Upper lobe of left lung (tissue), 6 donors: ENCODE results near the gene KCNA2. TPM values are rescaled to one million over a fixed set of nuclear protein-coding genes. Genes with fewer than 3 reads are reported as not detected.
A peak's percentile ranks its signal among the peaks of the same experiment; 100 is the strongest.

Experiments
- ATAC-seq, 2 donors: fragments of 200-7000 bp; cut with Tn5 transposase; one replicate each; pipeline ENCODE4 v1.9.1; 2022; ENCODE audit warnings: mild to moderate bottlenecking in 2 of 2, moderate library complexity in 2 of 2; ENCODE audit not compliant: low FRiP score in 2 of 2
- DNase-seq, 2 donors: peaks; one replicate each; pipeline ENCODE4 v3.0.0-alpha.2; 2019 to 2020
- H3K27ac ChIP-seq, 4 donors: fragments of 200-600 bp; sonication (generic); one replicate each; pipeline ENCODE4 v1.5.1; 2016 to 2019
- H3K27me3 ChIP-seq, 4 donors: fragments of 200-600 bp; sonication (generic); one replicate each; pipeline ENCODE4 v1.5.1; 2017 to 2019
- H3K36me3 ChIP-seq, 4 donors: fragments of 200-600 bp; sonication (generic); one replicate each; pipeline ENCODE4 v1.5.1; 2016 to 2019
- H3K4me1 ChIP-seq, 4 donors: fragments of 200-600 bp; sonication (generic); one replicate each; pipeline ENCODE4 v1.5.1; 2018 to 2019
- H3K4me3 ChIP-seq, 4 donors: fragments of 200-600 bp; sonication (generic); one replicate each; pipeline ENCODE4 v1.5.1; 2017 to 2019; ENCODE audit warnings: mild to moderate bottlenecking in 2 of 4, moderate library complexity in 1 of 4
- H3K9me3 ChIP-seq, 4 donors: fragments of 200-600 bp; sonication (generic); one replicate each; pipeline ENCODE4 v1.5.1; 2018 to 2019
- EP300 ChIP-seq, 4 donors: sonication (generic); formaldehyde crosslinking; IDR thresholded peaks; one replicate each; pipeline ENCODE4 v1.5.1; 2017; ENCODE audit warnings: antibody characterized with exemption in 4 of 4, control low read depth in 2 of 4
- POLR2A ChIP-seq, 4 donors: fragments of 450-650 bp; IDR thresholded peaks; one replicate each; pipeline ENCODE4 v1.5.1; 2016 to 2017; ENCODE audit warnings: antibody characterized with exemption in 4 of 4, mild to moderate bottlenecking in 2 of 4
- POLR2AphosphoS5 ChIP-seq, 2 donors: sonication (generic); formaldehyde crosslinking; IDR thresholded peaks; one replicate each; pipeline ENCODE4 v1.5.1; 2017; ENCODE audit warnings: antibody characterized with exemption in 2 of 2
- WGBS, 2 donors: methylation state at CpG; one replicate each; pipeline ENCODE4 v1.1.5; 2017 to 2018; 5-methylcytosine and 5-hydroxymethylcytosine counted together
- total RNA-seq, 6 donors: library from RNA; depleted of rRNA in 4 of 6; stranded (reverse); fragments of >200 nt in 4 of 6; gene quantifications; one replicate each; pipeline versions ENCODE4 v1.1.0 to v1.2.1, GENCODE V29; 2016 to 2021
- TF ChIP-seq, protein P1 (sequence below), 6 experiments: fragments of 450-650 bp in 4 of 6; fragments of 200-600 bp in 2 of 6; sonication (generic) in 2 of 6; IDR thresholded peaks; one replicate each; pipeline ENCODE4 v1.5.1; 2016 to 2019; ENCODE audit warnings: antibody characterized with exemption in 6 of 6
- donor health status: DM: no; HTN: no; CAD: no; lungs with moderate emphysema.
- donor health status: DM: no; HTN: yes; CAD: no; lungs with severe emphysema.

KCNA2 gene
- total RNA-seq, 6 donors from 2014 or later, result under 0.01 to 0.77 (median 0.23) TPM

DNA sequence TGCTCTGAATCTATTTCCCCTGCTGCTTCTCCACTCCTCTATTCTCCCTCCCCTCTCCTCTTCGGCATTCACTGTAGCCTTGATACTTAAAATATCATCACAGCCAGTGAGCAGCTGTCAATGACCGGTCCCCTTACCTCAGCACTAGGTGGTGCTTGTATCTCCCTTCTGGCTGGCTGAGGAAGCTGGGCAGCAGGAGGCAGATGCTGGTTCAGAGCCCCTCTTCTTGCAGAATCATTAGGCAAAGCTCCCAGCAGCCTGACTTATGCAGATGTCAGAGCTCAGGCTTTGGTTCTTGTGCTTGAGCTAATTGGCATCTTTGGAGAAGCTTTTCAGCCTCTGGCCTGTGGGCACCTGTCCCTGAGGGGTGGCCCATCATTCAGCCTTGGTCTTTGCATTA lies 31.9 kb upstream of the KCNA2 start:
- Histone ChIP-seq H3K9me3 (no peaks in the 10 kb centered on the region), H3K36me3 (no peaks in the 10 kb centered on the region), H3K4me1 (peaks cover 8 to 22% (median 18%) of the 10 kb centered on the region in 4 donors), H3K4me3 (no peak overlapping the region), H3K27me3 (no peaks in the 10 kb centered on the region), H3K27ac (peak overlapping the region in 1 of 4 donors; percentile 7)
- ATAC-seq (no peak), DNase-seq (no peak)
- WGBS, 2 donors, result 70 to 90% methylated on average over 2 of the region's 2 CpGs
- TF ChIP-seq EP300 (IDR thresholded peaks at IDR 0.05), result no peak
- TF ChIP-seq POLR2AphosphoS5 (IDR thresholded peaks at IDR 0.05), result no peak
- TF ChIP-seq, protein P1, sequence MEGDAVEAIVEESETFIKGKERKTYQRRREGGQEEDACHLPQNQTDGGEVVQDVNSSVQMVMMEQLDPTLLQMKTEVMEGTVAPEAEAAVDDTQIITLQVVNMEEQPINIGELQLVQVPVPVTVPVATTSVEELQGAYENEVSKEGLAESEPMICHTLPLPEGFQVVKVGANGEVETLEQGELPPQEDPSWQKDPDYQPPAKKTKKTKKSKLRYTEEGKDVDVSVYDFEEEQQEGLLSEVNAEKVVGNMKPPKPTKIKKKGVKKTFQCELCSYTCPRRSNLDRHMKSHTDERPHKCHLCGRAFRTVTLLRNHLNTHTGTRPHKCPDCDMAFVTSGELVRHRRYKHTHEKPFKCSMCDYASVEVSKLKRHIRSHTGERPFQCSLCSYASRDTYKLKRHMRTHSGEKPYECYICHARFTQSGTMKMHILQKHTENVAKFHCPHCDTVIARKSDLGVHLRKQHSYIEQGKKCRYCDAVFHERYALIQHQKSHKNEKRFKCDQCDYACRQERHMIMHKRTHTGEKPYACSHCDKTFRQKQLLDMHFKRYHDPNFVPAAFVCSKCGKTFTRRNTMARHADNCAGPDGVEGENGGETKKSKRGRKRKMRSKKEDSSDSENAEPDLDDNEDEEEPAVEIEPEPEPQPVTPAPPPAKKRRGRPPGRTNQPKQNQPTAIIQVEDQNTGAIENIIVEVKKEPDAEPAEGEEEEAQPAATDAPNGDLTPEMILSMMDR (IDR thresholded peaks at IDR 0.05), result no peak
- TF ChIP-seq POLR2A (IDR thresholded peaks at IDR 0.05), result no peak

DNA sequence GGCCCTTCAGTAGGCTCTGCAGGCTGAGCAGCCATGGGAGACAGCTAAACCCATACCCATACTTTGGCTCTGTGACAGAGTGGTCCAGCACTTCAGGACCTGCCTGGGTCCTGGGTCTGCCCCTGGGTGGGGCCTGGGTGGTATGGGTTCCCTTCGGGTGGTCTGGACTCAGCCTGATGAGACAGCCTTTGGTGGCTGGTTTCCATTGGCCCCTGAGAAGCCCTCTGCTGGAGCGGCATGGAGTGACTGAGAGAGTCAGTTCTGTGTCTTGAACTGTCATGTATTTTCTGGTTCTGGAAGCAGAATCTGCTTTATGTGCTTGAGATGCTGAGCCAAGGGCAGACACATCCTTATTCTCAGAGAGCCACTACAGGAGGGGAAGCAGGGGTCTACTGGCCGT lies 31.3 kb upstream of the KCNA2 start:
- peaks cover 8 to 22% (median 18%) of the 10 kb centered on the region in 4 donors for H3K4me1 ChIP-seq
- H3K4me3 ChIP-seq, result no peak overlapping the region
- no peaks in the 10 kb centered on the region for H3K9me3 ChIP-seq
- TF ChIP-seq, protein P1 (IDR thresholded peaks at IDR 0.05), result no peak
- TF ChIP-seq POLR2AphosphoS5 (IDR thresholded peaks at IDR 0.05), result no peak
- no peak for TF ChIP-seq EP300 (IDR thresholded peaks at IDR 0.05)
- no peak for TF ChIP-seq POLR2A (IDR thresholded peaks at IDR 0.05)
- no peak for DNase-seq
- H3K27me3 ChIP-seq, result no peaks in the 10 kb centered on the region
- no peaks in the 10 kb centered on the region for H3K36me3 ChIP-seq
- WGBS, 2 donors, result 75 to 83% methylated on average over 1 to 3 of the region's 3 CpGs
- H3K27ac ChIP-seq, result no peak overlapping the region
- no peak for ATAC-seq

DNA sequence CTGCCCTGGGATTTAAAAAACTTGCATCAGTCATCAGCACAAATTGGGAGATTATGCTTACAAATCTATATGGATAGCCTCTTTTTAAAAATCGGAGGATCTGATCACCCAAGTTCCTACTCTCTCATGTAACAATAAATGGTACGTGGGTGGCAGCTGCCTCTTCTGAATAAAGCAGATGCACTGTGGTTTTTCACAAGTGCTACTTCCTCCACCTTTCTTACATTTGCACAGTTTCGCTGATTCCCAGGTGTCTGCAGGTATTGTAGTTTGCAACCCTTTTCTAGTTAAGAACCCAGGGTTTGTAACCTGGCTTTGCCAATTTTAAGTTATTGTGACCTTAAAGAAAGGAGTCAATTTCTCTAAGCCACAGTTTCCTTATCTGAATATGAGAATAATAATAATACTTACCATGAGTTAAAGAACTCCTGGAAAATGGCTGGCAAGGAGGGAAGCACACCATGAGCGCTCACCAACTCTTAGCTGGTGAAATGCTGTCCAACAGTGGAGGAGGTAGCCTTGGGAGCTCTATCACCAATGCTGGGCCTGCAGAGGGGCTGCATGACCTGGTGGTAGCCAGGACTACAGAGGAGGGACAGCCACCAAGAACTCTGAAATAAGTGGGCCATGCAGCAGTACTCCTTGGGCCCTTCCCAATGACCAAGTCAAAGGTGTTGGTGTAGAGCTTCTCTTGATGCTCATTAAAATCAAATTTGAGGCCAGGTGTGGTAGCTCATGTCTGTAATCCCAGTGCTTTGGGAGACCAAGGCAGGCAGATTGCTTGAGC lies 30.2 kb upstream of the KCNA2 start:
- no peak for TF ChIP-seq POLR2AphosphoS5 (IDR thresholded peaks at IDR 0.05)
- H3K9me3 ChIP-seq, result no peaks in the 10 kb centered on the region
- no peak overlapping the region for H3K27ac ChIP-seq
- ATAC-seq, result no peak
- H3K4me3 ChIP-seq, result no peak overlapping the region
- peaks cover 8 to 22% (median 18%) of the 10 kb centered on the region in 4 donors for H3K4me1 ChIP-seq
- no peaks in the 10 kb centered on the region for H3K36me3 ChIP-seq
- no peaks in the 10 kb centered on the region for H3K27me3 ChIP-seq
- 82 to 83% methylated on average over 4 of the region's 4 CpGs for WGBS, 2 donors
- no peak for DNase-seq

DNA sequence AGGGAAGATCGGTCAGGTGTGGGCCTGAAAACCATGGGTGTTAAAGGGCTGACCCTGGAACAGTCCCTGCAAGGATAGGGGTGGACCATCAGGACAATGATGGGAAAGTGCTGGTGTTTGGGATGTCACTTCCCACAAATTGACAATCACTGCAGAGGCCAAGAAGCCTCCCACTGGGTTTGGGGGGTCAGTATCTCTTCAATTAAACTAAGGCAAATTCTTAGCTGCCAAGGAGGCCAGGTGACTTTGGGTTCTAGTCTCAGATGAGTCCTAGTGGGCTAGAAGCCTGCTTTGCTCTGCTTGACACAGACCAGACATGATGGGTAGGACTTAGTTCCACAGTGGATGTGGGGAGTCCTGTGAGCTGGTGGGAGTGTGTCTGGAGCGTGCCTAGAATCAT lies 29.3 kb upstream of the KCNA2 start:
- Histone ChIP-seq H3K9me3 (no peaks in the 10 kb centered on the region), H3K4me1 (peaks cover 8 to 25% (median 22%) of the 10 kb centered on the region in 4 donors), H3K27ac (peak overlapping the region in 1 of 4 donors; percentile 56), H3K36me3 (no peaks in the 10 kb centered on the region), H3K4me3 (no peak overlapping the region), H3K27me3 (no peaks in the 10 kb centered on the region)
- DNase-seq, result no peak
- 91 to 94% methylated on average over 2 of the region's 2 CpGs for WGBS, 2 donors
- no peak for TF ChIP-seq EP300 (IDR thresholded peaks at IDR 0.05)
- TF ChIP-seq, protein P1 (IDR thresholded peaks at IDR 0.05), result no peak
- no peak for TF ChIP-seq POLR2A (IDR thresholded peaks at IDR 0.05)
- TF ChIP-seq POLR2AphosphoS5 (IDR thresholded peaks at IDR 0.05), result no peak
- ATAC-seq, result no peak

DNA sequence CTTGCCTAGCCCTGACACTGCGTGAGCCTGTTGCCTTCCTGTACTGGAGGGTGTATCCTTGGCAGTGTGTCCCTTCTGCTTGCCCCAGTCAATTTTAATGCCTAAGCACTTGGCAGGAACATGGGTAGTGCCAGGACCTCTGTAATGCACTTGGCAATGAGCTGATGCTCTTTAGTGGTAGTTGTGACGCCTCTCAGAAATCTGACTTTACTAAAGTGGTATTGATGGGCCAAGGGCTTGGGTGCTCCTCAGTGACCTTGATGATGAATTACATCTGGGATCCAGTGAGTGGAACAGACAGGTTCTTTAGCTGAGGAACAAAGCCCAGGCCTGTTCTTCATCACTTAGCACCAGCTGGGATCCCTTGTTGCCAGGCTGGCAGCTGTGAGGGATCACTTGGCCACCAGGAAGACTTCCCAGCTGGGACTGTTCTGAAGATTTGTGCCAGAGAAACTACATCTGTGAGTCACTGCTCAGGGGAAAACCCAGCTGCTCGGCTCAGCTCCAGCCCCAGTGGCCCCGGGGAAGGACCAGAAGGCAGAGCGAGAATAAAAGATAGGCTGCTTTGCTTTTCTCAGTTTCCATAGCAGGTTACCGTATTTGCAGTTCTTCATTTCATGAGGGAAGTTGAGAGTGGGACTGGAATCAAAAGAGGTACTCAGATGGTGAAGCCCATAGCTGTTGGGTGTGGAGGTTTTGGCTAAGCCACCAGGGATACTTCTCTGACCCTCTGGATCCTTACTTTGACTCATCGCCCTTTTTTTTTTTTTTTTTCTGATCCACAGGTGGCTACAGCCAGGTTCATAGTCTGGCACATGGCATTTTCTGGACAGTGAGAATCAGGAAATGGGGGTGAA lies 28.5 kb upstream of the KCNA2 start:
- peak; percentile 77 to 85 for DNase-seq
- Histone ChIP-seq H3K27me3 (no peaks in the 10 kb centered on the region), H3K27ac (peak overlapping the region in 1 of 4 donors; percentile 56), H3K4me1 (peaks cover 8 to 23% (median 21%) of the 10 kb centered on the region in 4 donors), H3K4me3 (no peak overlapping the region), H3K9me3 (no peaks in the 10 kb centered on the region), H3K36me3 (no peaks in the 10 kb centered on the region)
- 42 to 60% methylated on average over 6 to 7 of the region's 7 CpGs for WGBS, 2 donors
- ATAC-seq, result peak; percentile 69 to 76
- no peak for TF ChIP-seq POLR2A (IDR thresholded peaks at IDR 0.05)
- TF ChIP-seq POLR2AphosphoS5 (IDR thresholded peaks at IDR 0.05), result peak; percentile 89 to 92
